A673 (cell line): ENCODE measurements around the gene TMEM60. TPM values are rescaled to one million over a fixed set of nuclear protein-coding genes. Genes with fewer than 3 reads are reported as not detected.

ENCODE experiments used
- BruUV-seq: library from RNA; stranded (reverse); fragments of 400-500 nt; replicated peaks from 2 replicates; lab custom pipeline; 2021; lab: Mats Ljungman, UMichigan
- CTCF ChIA-PET: fragments of 300-600 bp; sonication (Branson Sonifier 250); formaldehyde crosslinking; loops from one replicate; lab custom pipeline; 2022; ENCODE audit warnings: antibody characterized with exemption; lab: Charles Lee
- POLR2A ChIA-PET: fragments of 300-600 bp; sonication (Branson Sonifier 250); formaldehyde crosslinking; loops from one replicate; lab custom pipeline; 2022; ENCODE audit warnings: antibody characterized with exemption; ENCODE audit not compliant: low non-redundant PET; lab: Charles Lee
- DNase-seq: peaks from one replicate; pipeline ENCODE4 v3.0.0-alpha.2; 2015; ENCODE audit warnings: low spot score
- H3K27ac ChIP-seq: fragments of 200-600 bp; sonication (generic); 2 replicates; pipeline ENCODE4 v1.5.1; 2016; ENCODE audit warnings: mixed run types, low read depth, mild to moderate bottlenecking, mixed read lengths, antibody characterized with exemption, low read length; ENCODE audit not compliant: poor library complexity, severe bottlenecking
- H3K27me3 ChIP-seq: fragments of 200-600 bp; sonication (generic); replicated peaks from 2 replicates; pipeline ENCODE4 v1.6.1; 2017; ENCODE audit warnings: mixed run types, low read depth, mild to moderate bottlenecking, mixed read lengths, antibody characterized with exemption, low read length; ENCODE audit not compliant: insufficient read depth, poor library complexity
- H3K36me3 ChIP-seq: fragments of 200-600 bp; sonication (generic); 2 replicates; pipeline ENCODE4 v1.6.1; 2016; ENCODE audit warnings: mixed run types, mild to moderate bottlenecking, mixed read lengths, antibody characterized with exemption, low read length; ENCODE audit not compliant: insufficient read depth, poor library complexity, severe bottlenecking
- H3K4me1 ChIP-seq: fragments of 200-600 bp; sonication (generic); 2 replicates; pipeline ENCODE4 v1.6.1; 2017; ENCODE audit warnings: mixed run types, mild to moderate bottlenecking, mixed read lengths, antibody characterized with exemption, low read length; ENCODE audit not compliant: insufficient read depth, poor library complexity, severe bottlenecking
- H3K4me3 ChIP-seq: fragments of 200-600 bp; sonication (generic); 2 replicates; pipeline ENCODE4 v1.5.1; 2016; ENCODE audit warnings: low read depth, mixed run types, mild to moderate bottlenecking, mixed read lengths, low read length; ENCODE audit not compliant: poor library complexity, severe bottlenecking
- H3K9me3 ChIP-seq: fragments of 200-600 bp; sonication (generic); 2 replicates; pipeline ENCODE4 v1.6.1; 2016; ENCODE audit warnings: mixed run types, low read depth, mild to moderate bottlenecking, mixed read lengths, antibody characterized with exemption, low read length; ENCODE audit not compliant: poor library complexity, severe bottlenecking
- EZH2 ChIP-seq: fragments of 200-600 bp; sonication (generic); IDR thresholded peaks from 2 replicates; pipeline ENCODE4 v1.6.1; 2017; ENCODE audit warnings: borderline replicate concordance, low read depth, mild to moderate bottlenecking, mixed read lengths, antibody characterized with exemption, low read length; ENCODE audit not compliant: poor library complexity, severe bottlenecking
- intact Hi-C: fragments of 100-400 bp; cut with micrococcal nuclease; formaldehyde crosslinking; loops from one replicate; pipeline ENCODE4 v1.10.0; 2022; ENCODE audit not compliant: unreplicated experiment
- total RNA-seq: library from RNA; stranded (reverse); gene quantifications from 2 replicates; pipeline ENCODE4 v1.2.3, GENCODE V29; 2021
- TF ChIP-seq, protein P1 (sequence below): fragments of 300-800, 200-600 bp; sonication (generic); conservative IDR thresholded peaks from 2 replicates; pipeline ENCODE4 v1.5.1; 2017; ENCODE audit warnings: low read depth, mild to moderate bottlenecking, antibody characterized with exemption, low read length, moderate library complexity, mixed read lengths

Gene TMEM60
- total RNA-seq, 1 experiment from 2014 or later = 14.8 TPM

DNA sequence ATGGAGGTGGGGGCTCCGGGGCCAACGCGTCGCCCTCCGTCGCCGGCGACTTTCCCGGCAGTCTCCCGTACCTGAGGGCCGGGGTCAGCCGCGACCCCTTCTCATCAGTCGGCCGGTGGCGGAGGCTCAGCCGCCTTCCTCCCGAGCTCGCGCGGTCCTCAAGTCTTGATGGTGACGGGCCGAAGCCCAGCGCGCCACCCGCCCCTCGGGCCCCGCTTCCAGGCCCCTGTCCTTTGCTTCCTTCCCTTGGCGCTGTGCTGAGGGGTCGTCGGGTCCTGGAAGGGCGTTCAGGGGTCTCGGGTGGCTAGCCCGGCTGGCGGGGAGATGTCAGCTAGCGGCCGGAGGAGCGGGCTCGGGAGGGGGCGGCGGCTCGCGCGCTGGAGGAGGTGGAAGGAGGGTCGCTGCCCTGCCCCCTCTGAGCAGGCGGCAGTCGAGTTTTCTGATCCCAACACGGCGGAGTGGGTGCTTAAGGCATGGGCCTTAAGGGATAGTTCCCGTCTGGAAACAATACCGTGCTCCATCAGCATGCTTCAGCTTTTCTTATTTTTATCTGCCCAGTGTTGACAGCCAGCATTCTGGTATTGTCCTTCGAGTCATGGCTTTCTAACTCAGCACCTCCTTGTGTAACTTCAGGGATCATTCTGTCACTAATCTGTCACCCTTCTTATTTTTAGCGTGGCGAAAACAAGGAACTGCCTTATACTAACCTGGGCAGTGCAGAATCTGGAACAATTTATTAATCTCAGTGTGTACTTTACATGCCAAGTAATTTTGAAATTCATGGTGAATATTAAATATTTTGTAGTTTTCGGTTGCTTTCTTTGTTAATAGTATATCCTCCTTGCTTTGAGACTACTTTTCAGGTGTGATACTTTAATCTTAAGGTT lies 1.1 kb upstream of the TMEM60 start:
- no peaks in the 10 kb centered on the region for H3K27me3 ChIP-seq
- DNase-seq = peak; percentile 46
- intact Hi-C loops = loop anchor here (10.0 kb wide), 1 partner anchor 135 kb away; no protein-coding TSS in a partner anchor
- CTCF ChIA-PET = interaction anchor here (1.5 kb wide), 1 partner anchor 148 kb away, joined by 4 read pairs; no protein-coding TSS in a partner anchor
- peaks cover 13% of the 10 kb centered on the region for H3K4me1 ChIP-seq
- H3K4me3 ChIP-seq = peak overlapping the region; percentile 63
- no peak for TF ChIP-seq EZH2
- TF ChIP-seq, protein P1, sequence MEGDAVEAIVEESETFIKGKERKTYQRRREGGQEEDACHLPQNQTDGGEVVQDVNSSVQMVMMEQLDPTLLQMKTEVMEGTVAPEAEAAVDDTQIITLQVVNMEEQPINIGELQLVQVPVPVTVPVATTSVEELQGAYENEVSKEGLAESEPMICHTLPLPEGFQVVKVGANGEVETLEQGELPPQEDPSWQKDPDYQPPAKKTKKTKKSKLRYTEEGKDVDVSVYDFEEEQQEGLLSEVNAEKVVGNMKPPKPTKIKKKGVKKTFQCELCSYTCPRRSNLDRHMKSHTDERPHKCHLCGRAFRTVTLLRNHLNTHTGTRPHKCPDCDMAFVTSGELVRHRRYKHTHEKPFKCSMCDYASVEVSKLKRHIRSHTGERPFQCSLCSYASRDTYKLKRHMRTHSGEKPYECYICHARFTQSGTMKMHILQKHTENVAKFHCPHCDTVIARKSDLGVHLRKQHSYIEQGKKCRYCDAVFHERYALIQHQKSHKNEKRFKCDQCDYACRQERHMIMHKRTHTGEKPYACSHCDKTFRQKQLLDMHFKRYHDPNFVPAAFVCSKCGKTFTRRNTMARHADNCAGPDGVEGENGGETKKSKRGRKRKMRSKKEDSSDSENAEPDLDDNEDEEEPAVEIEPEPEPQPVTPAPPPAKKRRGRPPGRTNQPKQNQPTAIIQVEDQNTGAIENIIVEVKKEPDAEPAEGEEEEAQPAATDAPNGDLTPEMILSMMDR = 0 out of 2 replicates have a peak, but pooled peaks have one; percentile 13
- peak overlapping the region; percentile 90 for H3K27ac ChIP-seq
- POLR2A ChIA-PET = no interaction called here
- BruUV-seq = no TSS peak
- no peaks in the 10 kb centered on the region for H3K36me3 ChIP-seq
- no peaks in the 10 kb centered on the region for H3K9me3 ChIP-seq

DNA sequence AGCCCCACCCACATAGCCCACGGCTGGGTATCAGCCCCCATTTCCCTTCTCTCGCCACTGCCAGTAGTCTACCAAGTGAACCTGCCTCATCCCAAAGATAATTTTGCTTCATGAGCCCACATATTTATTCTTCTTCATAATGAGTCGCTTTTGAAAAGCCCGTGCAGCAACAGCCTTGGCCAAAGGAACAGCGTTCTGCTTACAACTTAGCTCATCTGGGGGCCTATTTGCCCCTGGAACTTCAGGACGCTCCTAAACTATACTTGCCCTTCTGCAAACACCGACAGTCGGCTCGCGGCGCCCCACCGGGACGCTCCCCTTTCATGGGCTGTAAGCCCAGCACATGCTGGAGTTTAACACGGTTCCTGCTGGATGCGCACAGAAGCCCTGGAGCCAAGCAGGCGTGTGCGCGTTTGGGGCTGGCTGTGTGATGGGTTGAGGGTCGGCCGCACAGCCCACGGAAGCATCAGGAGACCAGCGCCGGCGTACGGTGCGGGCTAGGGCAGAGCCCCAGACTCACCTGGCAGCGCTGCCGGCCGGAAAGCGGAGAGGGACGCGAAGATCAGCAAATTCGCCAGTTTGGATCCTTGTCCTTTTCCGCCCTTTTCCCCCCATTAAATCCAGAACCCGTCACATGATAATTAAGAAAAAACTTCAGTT lies 370 bp downstream of the TMEM60 start:
- H3K4me3 ChIP-seq = peak overlapping the region; percentile 63
- ChIA-PET POLR2A (no interaction called here), CTCF (interaction anchor here (0.5 to 1.5 kb wide), 2 partner anchors 135 to 146 kb away, joined by 3 to 4 read pairs; no protein-coding TSS in a partner anchor)
- H3K27ac ChIP-seq = peak overlapping the region; percentile 69
- TSS peak; percentile 83 for BruUV-seq
- H3K9me3 ChIP-seq = no peaks in the 10 kb centered on the region
- H3K4me1 ChIP-seq = peaks cover 13% of the 10 kb centered on the region
- peaks cover 4% of the 10 kb centered on the region for H3K36me3 ChIP-seq
- H3K27me3 ChIP-seq = no peaks in the 10 kb centered on the region
- intact Hi-C loops = loop anchor here (10.0 kb wide), 1 partner anchor 137 kb away; no protein-coding TSS in a partner anchor
- no peak for DNase-seq
- TF ChIP-seq, protein P1 = no peak
- no peak for TF ChIP-seq EZH2

DNA sequence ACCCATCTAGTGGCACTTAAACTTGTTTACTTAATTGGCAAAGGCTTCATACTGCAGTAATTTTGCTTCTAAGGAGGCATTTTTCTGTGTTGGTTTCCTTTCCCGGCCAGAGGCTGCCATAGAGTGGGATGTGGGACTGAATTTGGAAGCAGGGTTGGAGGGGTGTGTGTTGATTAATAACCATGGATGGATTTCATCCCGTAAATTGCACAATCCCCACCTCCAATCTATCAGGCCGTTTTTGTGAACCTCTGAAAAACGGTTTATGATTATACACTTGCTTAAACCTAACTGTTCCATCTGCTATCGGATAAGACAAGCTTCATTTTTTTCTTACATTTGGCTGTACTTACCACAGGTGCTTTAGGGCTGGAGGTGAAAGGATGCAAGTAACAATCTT lies 1.3 kb downstream of the TMEM60 start:
- Histone ChIP-seq H3K27me3 (no peaks in the 10 kb centered on the region), H3K27ac (no peak overlapping the region), H3K36me3 (peaks cover 4% of the 10 kb centered on the region), H3K4me3 (peak overlapping the region; percentile 63), H3K9me3 (no peaks in the 10 kb centered on the region), H3K4me1 (peaks cover 13% of the 10 kb centered on the region)
- no TSS peak for BruUV-seq
- CTCF ChIA-PET = no interaction called here
- POLR2A ChIA-PET = no interaction called here
- intact Hi-C loops = loop anchor here (10.0 kb wide), 1 partner anchor 138 kb away; no protein-coding TSS in a partner anchor
- no peak for DNase-seq
- TF ChIP-seq, protein P1 = no peak
- no peak for TF ChIP-seq EZH2
